ENCODE measurements around the gene MRPL34. TPM values are rescaled to one million over a fixed set of nuclear protein-coding genes. Genes with fewer than 3 reads are reported as not detected.

MRPL34 gene
- total and polyA plus RNA-seq, 8 donors: 32.4 to 78.1 (median 39.3) TPM

DNA sequence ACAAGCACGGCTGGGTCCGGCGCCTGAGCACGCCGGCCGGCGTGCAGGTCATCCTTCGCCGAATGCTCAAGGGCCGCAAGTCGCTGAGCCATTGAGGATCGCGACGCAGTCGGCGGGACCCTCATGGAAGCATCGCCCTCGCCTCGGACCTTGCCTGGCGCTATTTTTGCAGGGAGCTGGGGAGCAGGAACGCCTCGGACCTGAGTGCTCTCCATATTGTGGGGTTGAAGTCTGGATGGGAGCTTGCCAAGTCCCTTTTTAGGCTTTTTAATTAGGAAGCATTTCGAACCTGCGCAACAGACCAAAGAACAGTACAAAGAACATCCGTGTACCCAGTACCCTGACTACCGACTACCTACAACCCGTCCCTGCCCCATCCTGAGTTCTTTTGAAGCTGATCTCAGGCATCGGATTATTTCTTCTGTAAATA, 628 bp downstream of the MRPL34 start:
- no peak for DNase-seq
- TF ChIP-seq, protein P1, sequence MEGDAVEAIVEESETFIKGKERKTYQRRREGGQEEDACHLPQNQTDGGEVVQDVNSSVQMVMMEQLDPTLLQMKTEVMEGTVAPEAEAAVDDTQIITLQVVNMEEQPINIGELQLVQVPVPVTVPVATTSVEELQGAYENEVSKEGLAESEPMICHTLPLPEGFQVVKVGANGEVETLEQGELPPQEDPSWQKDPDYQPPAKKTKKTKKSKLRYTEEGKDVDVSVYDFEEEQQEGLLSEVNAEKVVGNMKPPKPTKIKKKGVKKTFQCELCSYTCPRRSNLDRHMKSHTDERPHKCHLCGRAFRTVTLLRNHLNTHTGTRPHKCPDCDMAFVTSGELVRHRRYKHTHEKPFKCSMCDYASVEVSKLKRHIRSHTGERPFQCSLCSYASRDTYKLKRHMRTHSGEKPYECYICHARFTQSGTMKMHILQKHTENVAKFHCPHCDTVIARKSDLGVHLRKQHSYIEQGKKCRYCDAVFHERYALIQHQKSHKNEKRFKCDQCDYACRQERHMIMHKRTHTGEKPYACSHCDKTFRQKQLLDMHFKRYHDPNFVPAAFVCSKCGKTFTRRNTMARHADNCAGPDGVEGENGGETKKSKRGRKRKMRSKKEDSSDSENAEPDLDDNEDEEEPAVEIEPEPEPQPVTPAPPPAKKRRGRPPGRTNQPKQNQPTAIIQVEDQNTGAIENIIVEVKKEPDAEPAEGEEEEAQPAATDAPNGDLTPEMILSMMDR (IDR thresholded peaks at IDR 0.05): no peak
- Histone ChIP-seq H3K27ac (peak overlapping the region; percentile 79 to 90 (median 88)), H3K27me3 (no peaks in the 10 kb centered on the region), H3K9me3 (no peaks in the 10 kb centered on the region), H3K36me3 (no peaks in the 10 kb centered on the region), H3K4me3 (peak overlapping the region; percentile 49 to 86 (median 71)), H3K4me1 (peaks cover 5 to 34% (median 17%) of the 10 kb centered on the region in 3 donors)
- 4 to 6% methylated on average over 28 of the region's 28 CpGs for WGBS, 2 donors
- no peak for ATAC-seq
- no peak for FAIRE-seq
- intact Hi-C loops (cut with DNase I): no loop called here

DNA sequence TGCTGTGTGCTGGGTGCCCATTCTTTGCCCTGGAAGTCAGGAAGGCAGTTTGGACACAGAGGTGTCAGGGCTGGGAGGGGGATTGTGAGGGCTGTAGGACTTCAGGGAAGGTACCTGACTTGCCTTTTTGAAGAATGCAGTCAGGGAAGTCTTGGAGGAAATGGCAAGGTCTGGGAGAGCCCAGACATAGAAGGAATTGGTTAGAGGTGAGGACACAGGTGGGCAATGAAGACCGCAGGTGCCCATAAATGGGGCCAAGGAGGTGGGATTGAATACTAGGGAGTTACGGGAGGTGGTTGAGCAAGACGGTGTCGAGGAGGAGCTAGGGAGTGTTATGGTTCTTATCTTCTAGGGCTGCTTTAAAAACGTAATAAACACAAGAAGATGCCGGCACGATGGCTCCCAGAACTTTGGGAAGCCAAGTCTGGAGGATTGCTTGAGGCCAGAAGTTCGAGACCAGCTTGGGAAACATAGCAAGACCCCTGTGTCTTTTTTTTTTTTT, 2.3 kb downstream of the MRPL34 start:
- Histone ChIP-seq H3K36me3 (no peaks in the 10 kb centered on the region), H3K27ac (no peak overlapping the region), H3K9me3 (no peaks in the 10 kb centered on the region), H3K27me3 (no peaks in the 10 kb centered on the region), H3K4me3 (no peak overlapping the region), H3K4me1 (peaks cover 5 to 29% (median 17%) of the 10 kb centered on the region in 3 donors)
- 83 to 92% methylated on average over 8 of the region's 8 CpGs for WGBS, 2 donors
- FAIRE-seq (no peak), DNase-seq (no peak), ATAC-seq (no peak)
- intact Hi-C loops (cut with DNase I): no loop called here
- TF ChIP-seq, protein P1 (IDR thresholded peaks at IDR 0.05): no peak

DNA sequence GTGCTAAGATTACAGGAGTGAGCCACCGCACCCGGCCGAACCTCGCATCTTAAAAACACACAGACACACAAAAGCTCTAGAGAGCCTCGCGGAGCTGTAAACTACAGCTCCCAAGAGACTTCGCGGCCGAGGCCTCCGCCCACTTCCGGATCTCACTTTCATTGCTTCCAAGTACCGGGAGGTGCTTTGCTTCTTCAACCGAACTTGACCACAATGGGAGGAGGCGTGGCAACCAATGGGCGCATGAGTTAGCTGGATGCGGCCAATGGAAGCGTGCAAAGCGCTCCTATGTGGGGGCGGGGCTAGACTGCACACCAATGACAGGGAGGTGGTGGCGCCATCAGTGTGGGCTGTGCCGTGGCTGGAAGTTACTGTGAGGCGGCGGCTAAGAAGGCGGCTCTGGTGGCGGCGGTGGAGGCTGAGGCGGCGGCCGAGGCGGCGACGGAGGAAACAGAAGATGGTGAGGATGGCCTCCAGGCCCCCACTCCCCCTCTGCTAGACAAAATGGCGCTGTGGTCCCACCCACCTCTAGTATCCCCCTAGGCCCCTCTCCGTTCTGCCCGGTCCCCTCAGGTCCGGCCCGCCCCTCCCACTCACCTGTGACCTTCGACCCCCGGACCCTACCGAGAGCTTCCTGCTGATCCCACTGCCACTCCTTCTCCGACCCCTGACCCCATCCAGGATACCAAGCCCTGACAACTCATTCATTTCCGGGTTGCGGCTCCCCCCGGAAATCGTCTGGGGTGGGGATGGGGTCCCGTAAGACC, 3.7 kb downstream of the MRPL34 start, which contains the start of gene DDA1:
TSS of gene DDA1 (plus strand) at position 366 of the 767 bp plus-strand sequence. CDS start at position 458, 92 bp downstream.
- Histone ChIP-seq H3K4me3 (peak within 1 kb of the TSS; percentile 61 to 91 (median 76)), H3K27me3 (no peaks in the 10 kb centered on the region), H3K9me3 (no peaks in the 10 kb centered on the region), H3K4me1 (peaks cover 3 to 19% (median 8%) of the 10 kb centered on the region in 3 donors), H3K36me3 (peaks cover 0 to 5% (median 2%) of the 10 kb centered on the region in 3 donors), H3K27ac (peak within 1 kb of the TSS in 2 of 4 donors; percentile 55)
- TF ChIP-seq, protein P1 (IDR thresholded peaks at IDR 0.05): no peak
- FAIRE-seq (peak; percentile 98), ATAC-seq (peak; percentile 73 to 85 (median 81)), DNase-seq (peak; percentile 89 to 100 (median 99))
- WGBS, 2 donors: 0% methylated on average over 43 to 46 of the region's 46 CpGs
- intact Hi-C loops (cut with DNase I): no loop called here

DNA sequence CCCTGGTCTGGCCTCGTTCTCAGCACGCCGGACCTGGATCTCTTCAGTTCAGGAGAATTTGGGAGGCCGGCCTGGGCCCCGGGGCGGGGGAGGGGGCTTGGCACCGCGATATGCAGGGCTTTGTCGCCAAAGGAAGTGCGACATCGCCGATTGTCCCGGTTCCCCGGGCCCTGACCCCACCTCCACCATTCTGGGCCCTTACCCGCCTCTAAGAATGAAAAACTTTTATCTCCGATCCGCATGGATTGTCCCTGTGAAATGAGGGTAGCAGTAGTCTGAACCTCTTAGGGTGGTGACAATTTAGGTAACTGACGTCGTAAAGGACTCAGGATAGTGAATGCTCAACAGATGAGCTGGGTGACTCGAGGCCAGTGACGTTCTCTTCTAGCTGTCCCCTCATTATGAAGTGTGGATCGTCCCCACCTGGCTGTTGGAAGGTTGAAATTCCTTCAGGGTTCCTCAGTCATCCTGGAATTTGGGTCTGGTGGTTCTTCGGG, 4.3 kb downstream of the MRPL34 start:
- Histone ChIP-seq H3K4me3 (peak overlapping the region; percentile 61 to 91 (median 76)), H3K4me1 (peaks cover 0 to 13% (median 8%) of the 10 kb centered on the region in 3 donors), H3K27me3 (no peaks in the 10 kb centered on the region), H3K36me3 (peaks cover 0 to 9% (median 6%) of the 10 kb centered on the region in 3 donors), H3K9me3 (no peaks in the 10 kb centered on the region), H3K27ac (peak overlapping the region in 2 of 4 donors; percentile 55)
- 4 to 5% methylated on average over 23 of the region's 23 CpGs for WGBS, 2 donors
- intact Hi-C loops (cut with DNase I): no loop called here
- no peak for DNase-seq
- no peak for FAIRE-seq
- no peak for ATAC-seq
- TF ChIP-seq, protein P1 (IDR thresholded peaks at IDR 0.05): no peak
